HL-60 (cell line): ENCODE results near the gene LRRC8D.

Experiments
- TF ChIP-seq, protein P1 (sequence below): IDR thresholded peaks from one replicate; pipeline ENCODE4 v1.5.1; 2011; ENCODE audit warnings: low read length, control low read depth, inconsistent platforms; ENCODE audit not compliant: insufficient read depth
- TF ChIP-seq, protein P2 (sequence below): IDR thresholded peaks from 2 replicates; pipeline ENCODE4 v1.6.1; 2012; ENCODE audit warnings: low read depth; ENCODE audit not compliant: insufficient replicate concordance

DNA sequence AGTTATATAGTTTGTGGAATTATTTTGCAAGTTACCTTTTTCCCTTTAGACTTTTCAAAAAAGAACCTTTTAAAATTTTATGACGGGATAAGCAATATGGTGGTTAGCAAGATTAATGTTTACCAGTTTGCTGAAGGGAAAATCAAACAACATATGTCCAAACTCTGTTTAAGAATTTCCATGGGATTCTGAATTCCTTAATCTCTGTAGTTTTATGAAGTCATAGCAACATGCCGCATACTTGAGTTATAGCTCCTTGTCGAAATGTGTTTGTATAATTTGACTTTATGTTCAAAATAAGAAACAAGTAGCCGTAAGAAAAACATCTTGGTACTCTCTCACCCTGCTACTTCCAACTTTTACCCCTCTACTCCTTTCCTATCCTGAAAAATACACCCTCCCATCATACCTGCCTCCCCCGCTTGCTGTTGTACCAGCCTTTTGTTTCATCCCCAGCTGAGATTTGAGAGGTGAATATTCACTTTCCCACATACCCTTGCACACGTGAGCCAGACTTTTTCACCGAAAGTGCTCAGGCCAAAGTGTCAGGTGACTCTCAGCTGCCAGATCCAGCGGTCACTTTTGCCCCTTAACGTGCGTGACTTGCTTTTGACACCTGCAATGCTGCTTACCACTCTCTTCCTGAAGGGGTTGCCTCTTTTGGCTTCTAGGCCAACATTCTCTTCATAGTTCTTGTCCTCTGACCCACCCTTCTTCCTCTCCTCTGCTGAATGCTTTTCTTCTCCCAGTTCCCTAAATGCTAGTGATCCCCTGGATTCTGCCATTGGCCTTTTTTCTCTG, 90.6 kb downstream of the LRRC8D start:
- TF ChIP-seq, protein P1, sequence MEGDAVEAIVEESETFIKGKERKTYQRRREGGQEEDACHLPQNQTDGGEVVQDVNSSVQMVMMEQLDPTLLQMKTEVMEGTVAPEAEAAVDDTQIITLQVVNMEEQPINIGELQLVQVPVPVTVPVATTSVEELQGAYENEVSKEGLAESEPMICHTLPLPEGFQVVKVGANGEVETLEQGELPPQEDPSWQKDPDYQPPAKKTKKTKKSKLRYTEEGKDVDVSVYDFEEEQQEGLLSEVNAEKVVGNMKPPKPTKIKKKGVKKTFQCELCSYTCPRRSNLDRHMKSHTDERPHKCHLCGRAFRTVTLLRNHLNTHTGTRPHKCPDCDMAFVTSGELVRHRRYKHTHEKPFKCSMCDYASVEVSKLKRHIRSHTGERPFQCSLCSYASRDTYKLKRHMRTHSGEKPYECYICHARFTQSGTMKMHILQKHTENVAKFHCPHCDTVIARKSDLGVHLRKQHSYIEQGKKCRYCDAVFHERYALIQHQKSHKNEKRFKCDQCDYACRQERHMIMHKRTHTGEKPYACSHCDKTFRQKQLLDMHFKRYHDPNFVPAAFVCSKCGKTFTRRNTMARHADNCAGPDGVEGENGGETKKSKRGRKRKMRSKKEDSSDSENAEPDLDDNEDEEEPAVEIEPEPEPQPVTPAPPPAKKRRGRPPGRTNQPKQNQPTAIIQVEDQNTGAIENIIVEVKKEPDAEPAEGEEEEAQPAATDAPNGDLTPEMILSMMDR = no peak
- TF ChIP-seq, protein P2, sequence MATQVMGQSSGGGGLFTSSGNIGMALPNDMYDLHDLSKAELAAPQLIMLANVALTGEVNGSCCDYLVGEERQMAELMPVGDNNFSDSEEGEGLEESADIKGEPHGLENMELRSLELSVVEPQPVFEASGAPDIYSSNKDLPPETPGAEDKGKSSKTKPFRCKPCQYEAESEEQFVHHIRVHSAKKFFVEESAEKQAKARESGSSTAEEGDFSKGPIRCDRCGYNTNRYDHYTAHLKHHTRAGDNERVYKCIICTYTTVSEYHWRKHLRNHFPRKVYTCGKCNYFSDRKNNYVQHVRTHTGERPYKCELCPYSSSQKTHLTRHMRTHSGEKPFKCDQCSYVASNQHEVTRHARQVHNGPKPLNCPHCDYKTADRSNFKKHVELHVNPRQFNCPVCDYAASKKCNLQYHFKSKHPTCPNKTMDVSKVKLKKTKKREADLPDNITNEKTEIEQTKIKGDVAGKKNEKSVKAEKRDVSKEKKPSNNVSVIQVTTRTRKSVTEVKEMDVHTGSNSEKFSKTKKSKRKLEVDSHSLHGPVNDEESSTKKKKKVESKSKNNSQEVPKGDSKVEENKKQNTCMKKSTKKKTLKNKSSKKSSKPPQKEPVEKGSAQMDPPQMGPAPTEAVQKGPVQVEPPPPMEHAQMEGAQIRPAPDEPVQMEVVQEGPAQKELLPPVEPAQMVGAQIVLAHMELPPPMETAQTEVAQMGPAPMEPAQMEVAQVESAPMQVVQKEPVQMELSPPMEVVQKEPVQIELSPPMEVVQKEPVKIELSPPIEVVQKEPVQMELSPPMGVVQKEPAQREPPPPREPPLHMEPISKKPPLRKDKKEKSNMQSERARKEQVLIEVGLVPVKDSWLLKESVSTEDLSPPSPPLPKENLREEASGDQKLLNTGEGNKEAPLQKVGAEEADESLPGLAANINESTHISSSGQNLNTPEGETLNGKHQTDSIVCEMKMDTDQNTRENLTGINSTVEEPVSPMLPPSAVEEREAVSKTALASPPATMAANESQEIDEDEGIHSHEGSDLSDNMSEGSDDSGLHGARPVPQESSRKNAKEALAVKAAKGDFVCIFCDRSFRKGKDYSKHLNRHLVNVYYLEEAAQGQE = no peak
